Kidney (tissue), 22 donors: ENCODE results near the gene NDUFS4. TPM values are rescaled to one million over a fixed set of nuclear protein-coding genes. Genes with fewer than 3 reads are reported as not detected.

Source experiments
- DNase-seq, 5 donors: peaks; one replicate each; pipeline ENCODE4 v3.0.0-alpha.2; 2013 to 2020
- FAIRE-seq: peaks from 2 replicates; lab custom pipeline; 2012; peaks lifted over from hg19 to GRCh38; lab: Jason Lieb, UNC
- H3K27ac ChIP-seq, 2 donors: one replicate each; pipeline ENCODE4 v1.7.0; 2013; ENCODE audit warnings: low read depth in 2 of 2, low read length in 2 of 2, inconsistent platforms in 1 of 2
- H3K27me3 ChIP-seq: one replicate; pipeline ENCODE4 v1.7.1; 2013; ENCODE audit warnings: low read length, inconsistent platforms; ENCODE audit not compliant: control insufficient read depth, insufficient read depth
- H3K36me3 ChIP-seq, 3 donors: one replicate each; pipeline versions ENCODE4 v1.7.0 to v1.7.1; 2013; ENCODE audit warnings: low read length in 3 of 3, control low read depth in 1 of 3, inconsistent platforms in 1 of 3; ENCODE audit not compliant: insufficient read depth in 3 of 3, control insufficient read depth in 2 of 3
- H3K4me1 ChIP-seq, 3 donors: one replicate each; pipeline versions ENCODE4 v1.7.0 to v1.7.1; 2013; ENCODE audit warnings: low read length in 3 of 3, inconsistent platforms in 1 of 3, low read depth in 1 of 3; ENCODE audit not compliant: control insufficient read depth in 2 of 3, insufficient read depth in 2 of 3
- H3K4me3 ChIP-seq, 3 donors: one replicate each; pipeline versions ENCODE4 v1.7.0 to v1.8.1; 2013; ENCODE audit warnings: low read length in 3 of 3, control low read depth in 1 of 3, inconsistent platforms in 1 of 3
- H3K9ac ChIP-seq, 3 donors: one replicate each; pipeline versions ENCODE4 v1.7.0 to v1.7.1; 2013; ENCODE audit warnings: low read length in 3 of 3, control low read depth in 1 of 3, inconsistent platforms in 1 of 3
- H3K9me3 ChIP-seq, 3 donors: one replicate each; pipeline versions ENCODE4 v1.7.0 to v1.7.1; 2013; ENCODE audit warnings: low read length in 3 of 3, control low read depth in 1 of 3, inconsistent platforms in 1 of 3; ENCODE audit not compliant: control insufficient read depth in 2 of 3, insufficient read depth in 1 of 3
- CTCF ChIP-seq: IDR thresholded peaks from 3 replicates; pipeline ENCODE4 v1.5.1; 2012; ENCODE audit warnings: mild to moderate bottlenecking, moderate library complexity, borderline replicate concordance; ENCODE audit not compliant: insufficient read depth; ENCODE audit errors: extremely low read depth
- intact Hi-C: fragments of 100-400 bp; cut with DNase I; formaldehyde crosslinking; loops from one replicate; pipeline ENCODE4 v1.11.1; 2022
- long read RNA-seq, 10 donors: library from polyadenylated mRNA in 1 of 10; unstranded in 1 of 10; transcript quantifications; one replicate each; pipeline ENCODE4 v2.0.0 and lab custom pipeline, GENCODE V29; 2021 to 2026
- polyA plus RNA-seq: library from polyadenylated mRNA; stranded (reverse); fragments of 350-450 nt; fragmentation: Illumina TruSeq; extraction: RNeasy Lipid Tissue Mini Kit (QIAGEN cat#74804); gene quantifications from one replicate; pipeline ENCODE4 v1.2.3, GENCODE V29; 2014; ENCODE audit warnings: low read depth, low replicate concordance; ENCODE audit not compliant: insufficient read depth
- total RNA-seq: library from RNA; stranded (reverse); fragmentation: NEBNext Ultra II Directional; extraction: Animal tissue kit (Norgen Biotek cat#: 25700); gene quantifications from one replicate; pipeline ENCODE4 v1.2.1, GENCODE V29; 2021
- donor health status: control.
- donor health status: control.
- donor health status: control.
- donor health status: control.
- donor health status: control.
- donor health status: DM: yes; HTN: yes; CAD: no.
- donor health status: Normal renal cell carcinoma (clear cell type).

NDUFS4 gene
- 73.9 TPM for total RNA-seq
- 219 TPM for polyA plus RNA-seq
- long read RNA-seq, donor 1, transcript NDUFS4-201 (5 exons, 675 nt): major isoform, 64 of 83 reads
- long read RNA-seq, donor 1, partial matches to known transcripts: 17 of 83 reads
- long read RNA-seq, donor 1, other reads (novel, unspliced or antisense): 0 of 83 reads
- long read RNA-seq, donor 2, transcript NDUFS4-201 (5 exons, 675 nt): major isoform, 82 of 99 reads
- long read RNA-seq, donor 2, partial matches to known transcripts: 15 of 99 reads
- long read RNA-seq, donor 2, other reads (novel, unspliced or antisense): 0 of 99 reads
- long read RNA-seq, donor 3, transcript NDUFS4-201 (5 exons, 675 nt): major isoform, 128 of 155 reads
- long read RNA-seq, donor 3, partial matches to known transcripts: 25 of 155 reads
- long read RNA-seq, donor 3, other reads (novel, unspliced or antisense): 0 of 155 reads
- long read RNA-seq, donor 4, transcript NDUFS4-201 (5 exons, 675 nt): major isoform, 51 of 53 reads
- long read RNA-seq, donor 4, partial matches to known transcripts: 0 of 53 reads
- long read RNA-seq, donor 4, other reads (novel, unspliced or antisense): 0 of 53 reads
- long read RNA-seq, donor 5, transcript NDUFS4-201 (5 exons, 675 nt): major isoform, 6 of 6 reads
- long read RNA-seq, donor 5, partial matches to known transcripts: 0 of 6 reads
- long read RNA-seq, donor 5, other reads (novel, unspliced or antisense): 0 of 6 reads
- long read RNA-seq, donor 6, transcript NDUFS4-201 (5 exons, 675 nt): major isoform, 272 of 349 reads
- long read RNA-seq, donor 6, transcript NDUFS4-203 (4 exons, 559 nt): minor isoform, 7 of 349 reads
- long read RNA-seq, donor 6, partial matches to known transcripts: 69 of 349 reads
- long read RNA-seq, donor 6, other reads (novel, unspliced or antisense): 0 of 349 reads
- long read RNA-seq, donor 7, transcript NDUFS4-201 (5 exons, 675 nt): major isoform, 15 of 15 reads
- long read RNA-seq, donor 7, partial matches to known transcripts: 0 of 15 reads
- long read RNA-seq, donor 7, other reads (novel, unspliced or antisense): 0 of 15 reads
- long read RNA-seq, donor 8, transcript NDUFS4-201 (5 exons, 675 nt): major isoform, 77 of 91 reads
- long read RNA-seq, donor 8, partial matches to known transcripts: 12 of 91 reads
- long read RNA-seq, donor 8, other reads (novel, unspliced or antisense): 0 of 91 reads
- long read RNA-seq, donor 9, transcript NDUFS4-201 (5 exons, 675 nt): major isoform, 71 of 71 reads
- long read RNA-seq, donor 9, partial matches to known transcripts: 0 of 71 reads
- long read RNA-seq, donor 9, other reads (novel, unspliced or antisense): 0 of 71 reads
- long read RNA-seq, donor 10, transcript NDUFS4-201 (5 exons, 675 nt): major isoform, 74 of 96 reads
- long read RNA-seq, donor 10, partial matches to known transcripts: 22 of 96 reads
- long read RNA-seq, donor 10, other reads (novel, unspliced or antisense): 0 of 96 reads

GRCh38 chr5:53560506-53561191, at the start of gene NDUFS4:
NDUFS4 (plus strand) TSS chr5:53560639; CDS start chr5:53560663, 24 bp downstream.
- Histone ChIP-seq H3K27ac (peak within 1 kb of the TSS; percentile 83 to 93), H3K4me3 (peak within 1 kb of the TSS; percentile 94 to 97 (median 94)), H3K27me3 (no peaks in the 10 kb centered on the region), H3K9ac (peak within 1 kb of the TSS; percentile 89 to 93 (median 92)), H3K9me3 (no peaks in the 10 kb centered on the region), H3K4me1 (no peaks in the 10 kb centered on the region), H3K36me3 (no peaks in the 10 kb centered on the region)
- DNase-seq (peak; percentile 87 to 95 (median 89)), FAIRE-seq (no peak)
- TF ChIP-seq CTCF: no peak
- intact Hi-C loops: no loop called here

- H3K9ac ChIP-seq: no peak overlapping the region
- H3K36me3 ChIP-seq: no peaks in the 10 kb centered on the region
- intact Hi-C loops: no loop called here
- no peak overlapping the region for H3K4me3 ChIP-seq
- H3K4me1 ChIP-seq: no peaks in the 10 kb centered on the region
- no peak for TF ChIP-seq CTCF
- peaks cover 0 to 8% (median 0%) of the 10 kb centered on the region in 3 donors for H3K9me3 ChIP-seq
- DNase-seq (no peak), FAIRE-seq (no peak)
- H3K27me3 ChIP-seq: no peaks in the 10 kb centered on the region
- no peak overlapping the region for H3K27ac ChIP-seq
These were observed 47.9 kb upstream of the NDUFS4 start for GRCh38 chr5:53512539-53512938.

GRCh38 chr5:53515988-53516387, 44.5 kb upstream of the NDUFS4 start:
- Histone ChIP-seq H3K4me1 (no peaks in the 10 kb centered on the region), H3K27me3 (no peaks in the 10 kb centered on the region), H3K36me3 (no peaks in the 10 kb centered on the region), H3K4me3 (no peak overlapping the region), H3K27ac (no peak overlapping the region), H3K9ac (no peak overlapping the region), H3K9me3 (peaks cover 0 to 2% (median 0%) of the 10 kb centered on the region in 3 donors)
- TF ChIP-seq CTCF: no peak
- intact Hi-C loops: no loop called here
- no peak for DNase-seq
- no peak for FAIRE-seq
